GM12892 (cell line): ENCODE results near the gene NBEA.

ENCODE experiments used
- POLR2A ChIP-seq: IDR thresholded peaks from 2 replicates; pipeline ENCODE4 v1.6.1; 2011; ENCODE audit warnings: low read depth, low read length, control low read depth
- POLR2AphosphoS5 ChIP-seq: IDR thresholded peaks from 2 replicates; pipeline ENCODE4 v1.6.1; 2011; ENCODE audit warnings: low read depth, low read length, control low read depth

DNA sequence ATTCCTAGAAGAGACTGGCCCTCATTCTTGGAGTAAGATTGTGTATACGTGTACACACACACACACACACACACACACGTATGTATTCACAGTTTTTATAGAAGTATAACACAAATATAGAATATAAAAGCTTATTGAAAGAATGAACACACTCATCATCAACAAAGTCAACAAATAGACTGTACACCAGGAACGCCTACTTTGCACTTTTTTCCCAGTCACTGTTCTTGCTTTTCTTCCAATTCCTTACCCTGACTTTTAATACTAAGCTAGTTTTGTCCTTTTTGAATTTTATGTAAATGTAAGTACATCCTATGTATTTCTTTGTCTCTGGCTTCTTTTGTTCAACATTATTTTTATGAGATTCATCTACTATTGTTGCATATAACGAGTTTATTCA lies 269.9 kb downstream of the NBEA start:
- TF ChIP-seq POLR2A (no peak), POLR2AphosphoS5 (no peak)
